SK-N-MC (cell line): ENCODE data around the gene E2F1.

ENCODE experiments used
- DNase-seq: peaks from one replicate; pipeline ENCODE4 v3.0.0-alpha.2; 2011; ENCODE audit warnings: low read depth, low spot score
- H3K27ac ChIP-seq: fragments of 200-600 bp; sonication (generic); 2 replicates; pipeline ENCODE4 v1.5.1; 2016; ENCODE audit warnings: mixed run types
- H3K36me3 ChIP-seq: fragments of 200-600 bp; sonication (generic); 2 replicates; pipeline ENCODE4 v1.6.1; 2017; ENCODE audit warnings: antibody characterized with exemption, low read length, mixed read lengths; ENCODE audit not compliant: insufficient read depth
- H3K4me3 ChIP-seq: fragments of 200-600 bp; sonication (generic); 2 replicates; pipeline ENCODE4 v1.5.1; 2016
- H3K9ac ChIP-seq: fragments of 200-600 bp; sonication (generic); 2 replicates; pipeline ENCODE4 v1.8.0; 2017; ENCODE audit warnings: mixed run types, mixed read lengths; ENCODE audit not compliant: insufficient read length
- H3K9me3 ChIP-seq: fragments of 200-600 bp; sonication (generic); 2 replicates; pipeline ENCODE4 v1.6.1; 2017; ENCODE audit warnings: low read depth, mild to moderate bottlenecking, antibody characterized with exemption, low read length, moderate library complexity, mixed read lengths
- EZH2 ChIP-seq: fragments of 200-600 bp; sonication (generic); IDR thresholded peaks from one replicate; pipeline ENCODE4 v1.6.1; 2017; ENCODE audit warnings: antibody characterized with exemption
- FOXP2 ChIP-seq: optimal IDR thresholded peaks from 2 replicates; pipeline ENCODE3; 2011; ENCODE audit warnings: mild to moderate bottlenecking, moderate library complexity; ENCODE audit not compliant: insufficient read depth; ENCODE audit errors: extremely low read length, control extremely low read depth
- POLR2AphosphoS5 ChIP-seq: IDR thresholded peaks from 2 replicates; pipeline ENCODE4 v1.6.1; 2012; ENCODE audit warnings: mild to moderate bottlenecking, low read depth, low read length, borderline replicate concordance

Gene E2F1

GRCh38 chr20:33655164-33655563, 31.0 kb downstream of the E2F1 start:
- TF ChIP-seq FOXP2 (no peak), POLR2AphosphoS5 (no peak)
- H3K9me3 ChIP-seq: no peaks in the 10 kb centered on the region
- H3K4me3 ChIP-seq: no peak overlapping the region
- H3K27ac ChIP-seq: no peak overlapping the region
- no peak for DNase-seq
- H3K36me3 ChIP-seq: no peaks in the 10 kb centered on the region
- no peak overlapping the region for H3K9ac ChIP-seq

DNA sequence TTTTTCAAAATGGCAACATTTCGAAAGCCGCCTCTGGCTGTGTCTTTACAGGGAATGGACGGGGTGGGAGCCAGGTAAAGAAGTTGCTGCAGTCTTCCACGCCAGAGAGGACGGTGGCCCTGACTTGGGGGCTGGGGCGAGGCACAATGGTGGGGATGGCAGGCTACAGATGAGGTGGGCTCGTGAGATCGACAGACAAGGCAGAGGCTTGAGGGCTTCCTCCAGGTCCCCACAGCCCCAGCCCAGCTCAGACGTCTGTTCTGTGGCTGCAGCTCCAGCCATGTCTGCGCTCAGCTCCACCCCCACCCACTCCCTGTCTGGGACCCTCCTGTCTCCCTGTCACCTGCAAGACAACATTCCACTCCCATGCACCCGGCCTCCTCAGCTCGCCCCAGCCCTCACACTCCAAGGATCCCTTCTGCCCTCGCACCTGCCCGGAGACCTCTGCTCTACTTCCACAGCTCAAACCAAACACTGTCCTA, 31.5 kb downstream of the E2F1 start:
- no peaks in the 10 kb centered on the region for H3K9me3 ChIP-seq
- no peak for DNase-seq
- no peak overlapping the region for H3K9ac ChIP-seq
- TF ChIP-seq FOXP2 (no peak), EZH2 (no peak), POLR2AphosphoS5 (no peak)
- H3K36me3 ChIP-seq: no peaks in the 10 kb centered on the region
- no peak overlapping the region for H3K27ac ChIP-seq
- H3K4me3 ChIP-seq: no peak overlapping the region

DNA sequence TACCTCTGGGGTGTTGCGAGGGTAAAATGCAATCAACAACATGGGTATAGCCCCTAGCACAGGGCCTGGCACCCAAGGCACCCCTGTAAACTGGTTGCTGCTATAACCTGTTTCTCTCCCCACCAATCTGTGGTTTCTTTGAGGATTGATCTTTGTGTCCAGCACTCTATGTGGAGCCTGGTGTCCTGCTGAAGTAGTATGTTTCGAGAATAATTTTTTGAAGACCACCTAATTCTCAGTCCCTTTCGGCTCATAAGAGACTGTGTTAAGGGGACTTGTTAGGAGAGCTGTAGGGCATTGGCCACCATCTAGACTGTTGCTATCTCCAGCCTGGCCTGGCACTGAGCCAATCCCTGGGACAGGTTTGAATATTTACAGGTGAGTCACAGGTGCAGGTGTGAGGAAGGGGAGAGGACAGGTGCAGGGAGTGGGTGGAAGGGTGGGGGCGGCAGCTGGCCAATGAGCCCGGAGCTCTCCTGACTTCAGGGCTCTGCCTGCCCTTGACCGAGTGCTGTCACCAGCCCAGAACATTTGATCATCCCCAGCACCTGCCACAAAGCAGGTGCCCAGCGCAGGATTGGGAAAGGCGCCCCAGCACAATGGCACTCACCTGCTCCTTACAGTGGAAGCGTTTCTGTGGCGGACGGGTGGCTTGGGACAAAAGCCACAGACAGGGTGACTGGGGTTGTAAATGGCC, 32.1 kb downstream of the E2F1 start:
- Histone ChIP-seq H3K27ac (no peak overlapping the region), H3K4me3 (no peak overlapping the region), H3K9ac (no peak overlapping the region), H3K9me3 (no peaks in the 10 kb centered on the region), H3K36me3 (no peaks in the 10 kb centered on the region)
- peak; percentile 7; the same call in 1 of the 2 replicates for TF ChIP-seq POLR2AphosphoS5
- no peak for TF ChIP-seq EZH2
- no peak for DNase-seq

DNA sequence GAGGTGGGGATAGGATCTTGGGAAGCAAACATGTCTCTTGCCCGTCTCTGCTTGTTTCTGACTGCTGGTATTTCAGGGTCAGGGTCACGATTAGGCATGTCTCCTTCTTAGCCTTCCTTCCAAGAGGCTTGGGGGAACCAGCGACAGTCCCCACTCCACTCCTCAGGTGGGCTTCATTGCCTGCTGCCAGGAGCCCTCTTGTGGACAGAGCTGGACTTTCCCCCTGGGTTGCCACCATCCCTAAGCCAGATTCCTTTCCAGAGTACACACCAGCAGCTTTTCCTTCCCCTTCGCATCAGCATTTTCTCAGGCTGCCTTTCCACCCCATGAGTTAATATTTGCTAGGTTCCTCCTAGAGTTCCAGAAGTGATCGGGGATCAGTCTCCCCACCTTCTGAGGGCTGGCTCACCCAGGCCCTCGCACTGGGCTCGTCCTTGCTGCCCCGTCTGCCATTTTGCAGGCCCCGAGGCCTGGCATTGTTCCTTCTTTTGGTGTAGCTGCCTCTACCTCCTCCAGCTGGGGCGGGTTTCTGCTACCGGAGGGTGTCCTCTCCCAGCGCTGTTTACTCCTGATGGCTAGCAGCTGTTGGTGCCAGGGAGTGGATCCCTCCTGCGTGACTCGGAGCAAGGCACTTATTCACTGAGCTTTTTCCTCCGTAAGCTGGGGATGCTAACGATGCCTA, 32.8 kb downstream of the E2F1 start:
- H3K9ac ChIP-seq: no peak overlapping the region

DNA sequence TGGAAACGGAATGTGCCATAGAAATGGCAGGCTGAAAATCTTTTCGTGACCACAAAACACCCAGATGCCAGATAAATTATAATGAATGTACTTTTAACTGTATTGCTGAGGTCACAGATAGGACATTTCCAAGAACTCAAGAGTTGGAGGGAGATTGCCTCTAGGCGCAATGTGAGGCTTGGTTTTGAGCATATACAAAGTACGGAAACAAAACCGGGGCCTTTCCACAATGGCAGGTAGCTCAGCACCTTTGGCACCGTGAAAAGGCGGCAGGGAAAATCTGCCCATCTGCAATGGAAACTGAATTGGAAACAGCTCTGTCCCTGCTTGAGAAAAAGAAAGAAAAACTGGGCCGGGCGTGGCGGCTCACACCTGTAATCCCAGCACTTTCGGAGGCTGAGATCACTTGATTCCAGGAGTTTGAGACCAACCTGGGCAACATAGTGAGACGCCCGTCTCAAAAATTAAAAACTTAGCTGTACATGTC, 34.6 kb downstream of the E2F1 start:
- no peaks in the 10 kb centered on the region for H3K36me3 ChIP-seq
- no peak overlapping the region for H3K9ac ChIP-seq
- H3K9me3 ChIP-seq: no peaks in the 10 kb centered on the region
- H3K4me3 ChIP-seq: no peak overlapping the region
- TF ChIP-seq EZH2 (no peak), FOXP2 (no peak), POLR2AphosphoS5 (no peak)
- no peak for DNase-seq
- H3K27ac ChIP-seq: no peak overlapping the region

More for the DNA sequence above, 32.8 kb downstream of the E2F1 start:
- Histone ChIP-seq H3K9me3 (no peaks in the 10 kb centered on the region), H3K36me3 (no peaks in the 10 kb centered on the region), H3K4me3 (no peak overlapping the region), H3K27ac (no peak overlapping the region)
- peak; percentile 32 for DNase-seq
- TF ChIP-seq POLR2AphosphoS5: peak; percentile 26; the same call in 1 of the 2 replicates
- no peak for TF ChIP-seq FOXP2

DNA sequence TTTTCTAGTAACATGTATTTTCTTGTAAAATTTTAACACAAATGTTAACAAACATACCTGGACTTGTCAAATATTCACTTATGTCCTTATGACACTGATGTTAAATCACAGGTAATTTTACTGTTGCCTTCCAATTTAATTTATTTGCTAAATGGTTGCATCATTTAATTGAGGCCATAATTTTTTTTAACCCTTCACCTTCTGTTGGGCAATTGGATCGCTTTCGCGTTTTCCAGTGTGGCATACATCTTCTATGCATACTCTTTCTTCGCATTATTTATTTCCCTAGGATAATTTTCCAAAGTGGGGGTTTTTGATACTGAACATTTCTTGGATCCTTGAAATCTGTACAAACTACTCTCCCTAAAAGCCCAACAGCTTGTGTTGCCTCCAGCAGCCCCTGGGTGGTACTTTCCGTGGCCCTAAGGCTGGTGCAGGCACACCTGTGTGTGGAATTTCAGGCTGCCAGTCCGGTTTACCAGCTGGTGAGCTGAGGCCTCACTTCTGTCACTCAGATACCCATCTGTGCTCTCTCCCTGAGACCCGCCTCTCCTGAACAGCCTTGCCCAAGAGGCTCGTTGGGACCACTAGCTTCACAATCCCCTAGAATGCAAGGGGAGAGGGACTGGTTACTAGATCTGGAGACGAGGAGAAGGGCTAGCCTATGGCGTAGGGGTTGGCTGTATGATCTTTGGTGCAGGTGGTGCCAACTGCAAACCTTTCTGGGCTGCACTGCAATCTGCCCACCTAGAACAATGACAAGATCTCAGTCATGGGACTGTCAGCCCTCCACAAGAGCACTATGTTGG, 35.2 kb downstream of the E2F1 start:
- DNase-seq: no peak
- TF ChIP-seq EZH2: no peak
- no peak for TF ChIP-seq POLR2AphosphoS5
- no peak for TF ChIP-seq FOXP2
- Histone ChIP-seq H3K36me3 (no peaks in the 10 kb centered on the region), H3K9ac (no peak overlapping the region), H3K9me3 (no peaks in the 10 kb centered on the region), H3K4me3 (no peak overlapping the region), H3K27ac (no peak overlapping the region)

- H3K9ac ChIP-seq: no peak overlapping the region
- H3K27ac ChIP-seq: no peak overlapping the region
- peaks cover 6% of the 10 kb centered on the region; the same call in 1 of the 2 replicates for H3K36me3 ChIP-seq
- TF ChIP-seq FOXP2: no peak
- TF ChIP-seq EZH2: no peak
- no peak for TF ChIP-seq POLR2AphosphoS5
- H3K4me3 ChIP-seq: no peak overlapping the region
- no peak for DNase-seq
- no peaks in the 10 kb centered on the region for H3K9me3 ChIP-seq
Measured at GRCh38 chr20:33650111-33650752, 36.0 kb downstream of the E2F1 start.
